ENCODE measurements around the gene PJVK. TPM values are rescaled to one million over a fixed set of nuclear protein-coding genes. Genes with fewer than 3 reads are reported as not detected.
A peak's percentile ranks its signal among the peaks of the same experiment; 100 is the strongest.
"Not testable (repeated sequence)": the region's sequence is repeated elsewhere in the genome, so short reads cannot be mapped to it uniquely, and the experiment has no call there.

The PJVK gene
- total and polyA plus RNA-seq, 4 donors = 0.82 to 5.7 (median 4.5) TPM

GRCh38 chr2:178404368-178404767 lies 46.8 kb upstream of the PJVK start:
- H3K4me1 ChIP-seq (ENCODE audit: control insufficient read depth in 5 of 5, insufficient read depth in 5 of 5, low read length in 5 of 5) = peaks cover 0 to 3% (median 0%) of the 10 kb centered on the region in 5 donors
- H3K27ac ChIP-seq (ENCODE audit: low read depth in 1 of 2, low read length in 1 of 2) = no peak overlapping the region
- H3K9me3 ChIP-seq (ENCODE audit: control insufficient read depth in 4 of 4, insufficient read depth in 3 of 4, low read length in 3 of 4) = no peaks in the 10 kb centered on the region
- no peaks in the 10 kb centered on the region for H3K36me3 ChIP-seq (ENCODE audit: control insufficient read depth in 4 of 4, insufficient read depth in 4 of 4, low read length in 4 of 4)
- TF ChIP-seq, protein P1, sequence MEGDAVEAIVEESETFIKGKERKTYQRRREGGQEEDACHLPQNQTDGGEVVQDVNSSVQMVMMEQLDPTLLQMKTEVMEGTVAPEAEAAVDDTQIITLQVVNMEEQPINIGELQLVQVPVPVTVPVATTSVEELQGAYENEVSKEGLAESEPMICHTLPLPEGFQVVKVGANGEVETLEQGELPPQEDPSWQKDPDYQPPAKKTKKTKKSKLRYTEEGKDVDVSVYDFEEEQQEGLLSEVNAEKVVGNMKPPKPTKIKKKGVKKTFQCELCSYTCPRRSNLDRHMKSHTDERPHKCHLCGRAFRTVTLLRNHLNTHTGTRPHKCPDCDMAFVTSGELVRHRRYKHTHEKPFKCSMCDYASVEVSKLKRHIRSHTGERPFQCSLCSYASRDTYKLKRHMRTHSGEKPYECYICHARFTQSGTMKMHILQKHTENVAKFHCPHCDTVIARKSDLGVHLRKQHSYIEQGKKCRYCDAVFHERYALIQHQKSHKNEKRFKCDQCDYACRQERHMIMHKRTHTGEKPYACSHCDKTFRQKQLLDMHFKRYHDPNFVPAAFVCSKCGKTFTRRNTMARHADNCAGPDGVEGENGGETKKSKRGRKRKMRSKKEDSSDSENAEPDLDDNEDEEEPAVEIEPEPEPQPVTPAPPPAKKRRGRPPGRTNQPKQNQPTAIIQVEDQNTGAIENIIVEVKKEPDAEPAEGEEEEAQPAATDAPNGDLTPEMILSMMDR (IDR thresholded peaks at IDR 0.05; ENCODE audit: control extremely low read depth, extremely low read depth) = no peak
- H3K4me3 ChIP-seq = no peak overlapping the region
- H3K9ac ChIP-seq (ENCODE audit: insufficient read depth in 1 of 2, low read length in 2 of 2) = no peak overlapping the region
- no peak for ATAC-seq (ENCODE audit: insufficient read depth, low FRiP score)
- H3K27me3 ChIP-seq (ENCODE audit: control insufficient read depth in 3 of 3, insufficient read depth in 3 of 3, low read length in 2 of 3) = no peaks in the 10 kb centered on the region
- 28 to 29% methylated on average over 4 of the region's 4 CpGs for WGBS, 2 donors
- peak; percentile 40 to 69 (median 48) for DNase-seq

DNA sequence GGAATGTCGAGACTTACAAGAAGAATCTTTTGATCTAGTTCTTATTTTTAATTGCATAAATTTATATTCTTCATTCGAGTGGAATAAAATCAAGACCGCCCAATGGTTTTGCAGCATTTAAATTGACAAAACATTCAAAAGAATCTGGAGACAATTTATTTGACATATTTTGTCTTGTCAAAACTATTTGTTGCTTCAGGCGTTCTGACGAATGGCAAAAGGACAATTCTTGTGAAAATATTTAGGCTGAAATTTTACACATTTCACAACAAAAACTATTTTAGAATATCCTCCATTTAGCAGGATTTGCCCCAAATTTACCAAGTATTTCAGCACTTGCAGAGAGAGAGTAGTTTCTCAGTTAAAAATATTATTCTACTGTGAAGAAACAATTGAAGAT lies 41.9 kb upstream of the PJVK start:
- peaks cover 0 to 4% (median 0%) of the 10 kb centered on the region in 5 donors for H3K4me1 ChIP-seq (ENCODE audit: control insufficient read depth in 5 of 5, insufficient read depth in 5 of 5, low read length in 5 of 5)
- H3K36me3 ChIP-seq (ENCODE audit: control insufficient read depth in 4 of 4, insufficient read depth in 4 of 4, low read length in 4 of 4) = no peaks in the 10 kb centered on the region
- H3K9ac ChIP-seq (ENCODE audit: insufficient read depth in 1 of 2, low read length in 2 of 2) = no peak overlapping the region
- ATAC-seq (ENCODE audit: insufficient read depth, low FRiP score) = no peak
- no peak overlapping the region for H3K4me3 ChIP-seq
- no peak for DNase-seq
- WGBS, 2 donors = 92 to 94% methylated on average over 5 of the region's 5 CpGs
- H3K27me3 ChIP-seq (ENCODE audit: control insufficient read depth in 3 of 3, insufficient read depth in 3 of 3, low read length in 2 of 3) = no peaks in the 10 kb centered on the region
- no peaks in the 10 kb centered on the region for H3K9me3 ChIP-seq (ENCODE audit: control insufficient read depth in 4 of 4, insufficient read depth in 3 of 4, low read length in 3 of 4)
- no peak overlapping the region for H3K27ac ChIP-seq (ENCODE audit: low read depth in 1 of 2, low read length in 1 of 2)
- TF ChIP-seq, protein P1 (IDR thresholded peaks at IDR 0.05; ENCODE audit: control extremely low read depth, extremely low read depth) = no peak

GRCh38 chr2:178412047-178412446 lies 39.1 kb upstream of the PJVK start:
- 81 to 86% methylated on average over 3 of the region's 3 CpGs for WGBS, 2 donors
- no peak overlapping the region for H3K9ac ChIP-seq (ENCODE audit: insufficient read depth in 1 of 2, low read length in 2 of 2)
- no peak overlapping the region for H3K4me3 ChIP-seq
- TF ChIP-seq, protein P1 (IDR thresholded peaks at IDR 0.05; ENCODE audit: control extremely low read depth, extremely low read depth) = no peak
- peaks cover 0 to 12% (median 0%) of the 10 kb centered on the region in 5 donors for H3K4me1 ChIP-seq (ENCODE audit: control insufficient read depth in 5 of 5, insufficient read depth in 5 of 5, low read length in 5 of 5)
- H3K27me3 ChIP-seq (ENCODE audit: control insufficient read depth in 3 of 3, insufficient read depth in 3 of 3, low read length in 2 of 3) = no peaks in the 10 kb centered on the region
- no peaks in the 10 kb centered on the region for H3K9me3 ChIP-seq (ENCODE audit: control insufficient read depth in 4 of 4, insufficient read depth in 3 of 4, low read length in 3 of 4)
- ATAC-seq (ENCODE audit: insufficient read depth, low FRiP score) (no peak), DNase-seq (peak in 2 of 3 donors; percentile 33 to 49)
- H3K36me3 ChIP-seq (ENCODE audit: control insufficient read depth in 4 of 4, insufficient read depth in 4 of 4, low read length in 4 of 4) = peaks cover 0 to 5% (median 0%) of the 10 kb centered on the region in 4 donors
- H3K27ac ChIP-seq (ENCODE audit: low read depth in 1 of 2, low read length in 1 of 2) = no peak overlapping the region

DNA sequence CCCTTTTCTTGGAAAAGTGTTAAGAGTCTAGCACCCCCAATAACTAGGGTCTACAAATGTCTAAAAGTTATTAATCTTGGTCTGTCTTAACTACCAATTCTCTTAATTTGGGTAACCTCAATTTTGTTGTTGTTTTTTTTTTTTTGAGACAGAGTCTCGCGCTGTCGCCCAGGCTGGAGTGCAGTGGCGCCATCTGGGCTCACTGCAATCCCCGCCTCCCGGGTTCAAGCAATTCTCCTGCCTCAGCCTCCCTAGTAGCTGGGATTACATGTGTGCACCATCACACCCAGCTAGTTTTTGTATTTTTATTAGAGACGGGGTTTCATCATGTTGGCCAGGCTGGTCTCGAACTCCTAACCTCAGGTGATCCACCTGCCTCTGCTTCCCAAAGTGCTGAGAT lies 38.7 kb upstream of the PJVK start:
- not testable (repeated sequence) for H3K9ac ChIP-seq (ENCODE audit: insufficient read depth in 1 of 2, low read length in 2 of 2); DNase-seq; H3K27me3 ChIP-seq (ENCODE audit: control insufficient read depth in 3 of 3, insufficient read depth in 3 of 3, low read length in 2 of 3); H3K36me3 ChIP-seq (ENCODE audit: control insufficient read depth in 4 of 4, insufficient read depth in 4 of 4, low read length in 4 of 4); H3K9me3 ChIP-seq (ENCODE audit: control insufficient read depth in 4 of 4, insufficient read depth in 3 of 4, low read length in 3 of 4); H3K4me3 ChIP-seq; ATAC-seq (ENCODE audit: insufficient read depth, low FRiP score); H3K27ac ChIP-seq (ENCODE audit: low read depth in 1 of 2, low read length in 1 of 2)
- 95 to 99% methylated on average over 8 of the region's 8 CpGs for WGBS, 2 donors
- peaks cover 0 to 12% (median 0%) of the 10 kb centered on the region in 5 donors for H3K4me1 ChIP-seq (ENCODE audit: control insufficient read depth in 5 of 5, insufficient read depth in 5 of 5, low read length in 5 of 5)
